H1 (cell line): ENCODE data around the gene MFRP. TPM values are rescaled to one million over a fixed set of nuclear protein-coding genes. Genes with fewer than 3 reads are reported as not detected.

Source experiments
- BCL11A ChIP-seq, 2 experiments: IDR thresholded peaks; one replicate each; pipeline ENCODE4 v1.6.1; 2011; ENCODE audit warnings: low read depth in 2 of 2, low read length in 2 of 2, mild to moderate bottlenecking in 2 of 2
- CHD7 ChIP-seq: fragments of 300-600 bp; sonication (generic); IDR thresholded peaks from 2 replicates; pipeline ENCODE4 v1.7.1; 2012; ENCODE audit warnings: low read length, moderate library complexity, mild to moderate bottlenecking, inconsistent platforms; ENCODE audit not compliant: insufficient replicate concordance
- CTBP2 ChIP-seq: IDR thresholded peaks from 2 replicates; pipeline ENCODE4 v1.7.0; 2011; ENCODE audit warnings: borderline replicate concordance, mild to moderate bottlenecking, moderate library complexity, mixed read lengths, low read length; ENCODE audit not compliant: insufficient read depth, insufficient read length
- EZH2 ChIP-seq: fragments of 200-600 bp; sonication (generic); IDR thresholded peaks from 2 replicates; pipeline ENCODE4 v1.7.1; 2012; ENCODE audit warnings: low read depth, mild to moderate bottlenecking, moderate library complexity, low read length, inconsistent platforms; ENCODE audit not compliant: severe bottlenecking
- FOSL1 ChIP-seq: IDR thresholded peaks from 2 replicates; pipeline ENCODE4 v1.6.1; 2011; ENCODE audit warnings: mild to moderate bottlenecking, low read depth, low read length, moderate library complexity; ENCODE audit not compliant: insufficient read depth
- USF2 ChIP-seq: IDR thresholded peaks from 2 replicates; pipeline ENCODE4 v1.6.1; 2011; ENCODE audit warnings: low read length, improper control_type of control experiment
- polyA plus RNA-seq, 7 experiments: library from polyadenylated mRNA; depleted of rRNA in 3 of 7; stranded (reverse) in 5 of 7; unstranded in 2 of 7; fragments of >200 nt in 5 of 7; fragments of 200-250 nt in 2 of 7; gene quantifications; 1 replicate in 5 of 7; 2 replicates in 1 of 7; 4 replicates in 1 of 7; pipeline versions ENCODE4 v1.2.1 to v1.2.3, GENCODE V29; 2011 to 2013; ENCODE audit warnings: missing spikeins in 2 of 7, mixed read lengths in 2 of 7
- total RNA-seq: library from RNA; stranded (reverse); fragmentation: NEBNext Ultra II Directional; extraction: Animal tissue kit (Norgen Biotek cat#: 25700); gene quantifications from 2 replicates; pipeline ENCODE4 v1.2.1, GENCODE V29; 2021

Gene MFRP
- total and polyA plus RNA-seq, 2 of the 8 experiments (the other 6 are each of a cell fraction or from before 2014, with no cell fraction given) = 0.02 TPM; not detected in 1

GRCh38 chr11:119377112-119377901 lies 30.8 kb upstream of the MFRP start (continued):
- TF ChIP-seq BCL11A (IDR thresholded peaks at IDR 0.05; ENCODE audit: low read depth in 2 of 2, low read length in 2 of 2) (no peak), CTBP2 (no peak), USF2 (no peak), CHD7 (no peak), EZH2 (no peak), FOSL1 (no peak)
